Panc1 (cell line): ENCODE results near the gene TANC1. TPM values are rescaled to one million over a fixed set of nuclear protein-coding genes. Genes with fewer than 3 reads are reported as not detected.
A peak's percentile ranks its signal among the peaks of the same experiment; 100 is the strongest.

ENCODE experiments used
- ATAC-seq: fragments of 200-7000 bp; cut with Tn5 transposase; 2 replicates; pipeline ENCODE4 v1.9.1; 2020; ENCODE audit warnings: mild to moderate bottlenecking, moderate library complexity
- BruUV-seq: library from RNA; stranded (reverse); fragments of 400-500 nt; replicated peaks from 2 replicates; lab custom pipeline; 2021; lab: Mats Ljungman, UMichigan
- CTCF ChIA-PET: fragments of 300-600 bp; sonication (Branson Sonifier 250); formaldehyde crosslinking; loops from one replicate; lab custom pipeline; 2022; ENCODE audit warnings: antibody characterized with exemption; lab: Charles Lee
- POLR2A ChIA-PET: fragments of 300-600 bp; sonication (Branson Sonifier 250); formaldehyde crosslinking; loops from one replicate; lab custom pipeline; 2022; ENCODE audit warnings: antibody characterized with exemption; lab: Charles Lee
- DNase-seq: peaks from one replicate; pipeline ENCODE4 v3.0.0-alpha.2; 2010; ENCODE audit warnings: low read depth, low spot score
- H3K27ac ChIP-seq: 2 replicates; pipeline ENCODE4 v1.5.1; 2011; ENCODE audit warnings: mild to moderate bottlenecking, low read length, inconsistent platforms
- H3K27me3 ChIP-seq: fragments of 200-500 bp; sonication (Bioruptor generic); 2 replicates; pipeline ENCODE4 v1.6.0; 2014; ENCODE audit warnings: low read length, inconsistent platforms; ENCODE audit not compliant: control insufficient read depth, insufficient read depth
- H3K36me3 ChIP-seq: fragments of 200-500 bp; sonication (Bioruptor generic); 2 replicates; pipeline ENCODE4 v1.5.1; 2014; ENCODE audit warnings: inconsistent platforms, mild to moderate bottlenecking, low read length, moderate library complexity; ENCODE audit not compliant: control insufficient read depth, insufficient read depth
- H3K4me1 ChIP-seq: 2 replicates; pipeline ENCODE4 v1.5.1; 2011; ENCODE audit warnings: inconsistent platforms, mild to moderate bottlenecking, low read length, moderate library complexity; ENCODE audit not compliant: control insufficient read depth, insufficient read depth
- H3K4me3 ChIP-seq, 2 experiments: 2 replicates each; pipeline ENCODE4 v1.5.1; 2011 to 2012; ENCODE audit warnings: low read depth in 2 of 2, low read length in 2 of 2, mild to moderate bottlenecking in 2 of 2, inconsistent platforms in 1 of 2, moderate library complexity in 1 of 2
- H3K9me3 ChIP-seq: fragments of 200-500 bp; sonication (Bioruptor generic); 2 replicates; pipeline ENCODE4 v1.5.1; 2014; ENCODE audit warnings: low read depth, mild to moderate bottlenecking, inconsistent platforms, low read length, moderate library complexity; ENCODE audit not compliant: control insufficient read depth, insufficient read depth
- POLR2AphosphoS5 ChIP-seq: IDR thresholded peaks from 2 replicates; pipeline ENCODE4 v1.6.1; 2012; ENCODE audit warnings: mild to moderate bottlenecking, low read depth, low read length, moderate library complexity
- SIN3A ChIP-seq: IDR thresholded peaks from 2 replicates; pipeline ENCODE4 v1.6.1; 2012; ENCODE audit warnings: low read depth, mild to moderate bottlenecking, low read length, moderate library complexity, borderline replicate concordance; ENCODE audit not compliant: insufficient read depth
- TCF7L2 ChIP-seq: IDR thresholded peaks from 2 replicates; pipeline ENCODE4 v1.6.1; 2011; ENCODE audit warnings: mild to moderate bottlenecking, low read depth, low read length, inconsistent platforms
- in situ Hi-C: cut with HindIII; loops from 2 replicates; pipeline ENCODE4 v1.10.0; 2016; ENCODE audit warnings: low sequenced_read_pairs, low pct_unique_long_range_greater_than_20kb
- intact Hi-C: fragments of 100-400 bp; cut with micrococcal nuclease; formaldehyde crosslinking; loops from one replicate; pipeline ENCODE4 v1.10.0; 2022; ENCODE audit not compliant: unreplicated experiment
- total RNA-seq: library from RNA; stranded (reverse); gene quantifications from one replicate; pipeline ENCODE4 v1.2.1, GENCODE V29; 2021; ENCODE audit not compliant: unreplicated experiment
- TF ChIP-seq, protein P1 (sequence below): fragments of 450-650 bp; IDR thresholded peaks from 2 replicates; pipeline ENCODE4 v1.5.1; 2017; ENCODE audit warnings: mild to moderate bottlenecking
- TF ChIP-seq, protein P2 (sequence below), 2 experiments: IDR thresholded peaks; 2 replicates each; pipeline ENCODE4 v1.6.1; 2011 to 2012; ENCODE audit warnings: low read depth in 2 of 2, control low read depth in 1 of 2, low read length in 1 of 2, mild to moderate bottlenecking in 1 of 2, moderate library complexity in 1 of 2; ENCODE audit not compliant: insufficient read depth in 1 of 2

TANC1 gene
- total RNA-seq, 1 experiment from 2014 or later = 44.3 TPM

DNA sequence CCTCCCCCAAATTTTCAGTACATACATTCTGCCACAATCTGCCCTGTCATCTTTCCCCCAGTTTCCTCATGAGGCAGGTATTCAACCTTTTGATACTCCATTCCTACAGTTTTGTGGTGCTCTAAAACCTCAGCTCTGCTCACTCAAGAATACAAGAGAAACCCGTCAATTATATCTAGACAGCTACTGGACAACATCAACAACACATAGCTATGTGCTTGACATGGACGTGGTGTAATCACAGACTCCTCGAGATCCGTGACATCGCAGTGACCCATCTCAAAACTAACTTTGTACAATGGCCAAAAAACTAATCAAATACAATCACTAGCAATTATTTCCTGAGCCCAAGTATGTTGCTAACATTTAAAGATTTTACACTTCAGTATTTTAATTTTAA is 294.5 kb downstream of the TANC1 start:
- POLR2A ChIA-PET = no interaction called here
- TSS peak; percentile 26 for BruUV-seq

DNA sequence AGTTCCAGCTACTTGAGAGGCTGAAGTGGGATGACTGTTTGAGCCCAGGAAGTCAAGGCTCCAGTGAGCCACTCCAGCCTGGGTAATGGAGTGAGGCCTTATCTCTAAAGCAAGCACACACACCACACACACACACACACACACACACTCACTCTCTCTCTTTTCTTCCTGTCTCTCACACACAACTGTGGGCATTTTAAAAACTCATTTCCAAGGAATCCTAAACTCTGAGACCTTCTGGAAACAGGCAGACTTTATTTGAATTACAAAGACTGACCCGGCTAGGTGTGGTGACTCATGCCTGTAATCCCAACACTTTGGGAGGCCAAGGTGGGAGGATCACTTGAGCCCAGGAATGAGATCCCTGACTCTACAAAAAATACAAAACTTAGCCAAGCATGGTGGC is 296.7 kb downstream of the TANC1 start:
- no peaks in the 10 kb centered on the region for H3K36me3 ChIP-seq
- ATAC-seq (no peak), DNase-seq (no peak)
- in situ Hi-C loops (no loop called here), intact Hi-C loops (no loop called here)
- H3K27ac ChIP-seq = no peak overlapping the region
- no TSS peak for BruUV-seq
- no peaks in the 10 kb centered on the region for H3K9me3 ChIP-seq
- CTCF ChIA-PET = no interaction called here
- no peaks in the 10 kb centered on the region for H3K27me3 ChIP-seq
- no peak for TF ChIP-seq TCF7L2
- no peak for TF ChIP-seq SIN3A
- TF ChIP-seq, protein P1, sequence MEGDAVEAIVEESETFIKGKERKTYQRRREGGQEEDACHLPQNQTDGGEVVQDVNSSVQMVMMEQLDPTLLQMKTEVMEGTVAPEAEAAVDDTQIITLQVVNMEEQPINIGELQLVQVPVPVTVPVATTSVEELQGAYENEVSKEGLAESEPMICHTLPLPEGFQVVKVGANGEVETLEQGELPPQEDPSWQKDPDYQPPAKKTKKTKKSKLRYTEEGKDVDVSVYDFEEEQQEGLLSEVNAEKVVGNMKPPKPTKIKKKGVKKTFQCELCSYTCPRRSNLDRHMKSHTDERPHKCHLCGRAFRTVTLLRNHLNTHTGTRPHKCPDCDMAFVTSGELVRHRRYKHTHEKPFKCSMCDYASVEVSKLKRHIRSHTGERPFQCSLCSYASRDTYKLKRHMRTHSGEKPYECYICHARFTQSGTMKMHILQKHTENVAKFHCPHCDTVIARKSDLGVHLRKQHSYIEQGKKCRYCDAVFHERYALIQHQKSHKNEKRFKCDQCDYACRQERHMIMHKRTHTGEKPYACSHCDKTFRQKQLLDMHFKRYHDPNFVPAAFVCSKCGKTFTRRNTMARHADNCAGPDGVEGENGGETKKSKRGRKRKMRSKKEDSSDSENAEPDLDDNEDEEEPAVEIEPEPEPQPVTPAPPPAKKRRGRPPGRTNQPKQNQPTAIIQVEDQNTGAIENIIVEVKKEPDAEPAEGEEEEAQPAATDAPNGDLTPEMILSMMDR = no peak
- TF ChIP-seq POLR2AphosphoS5 = no peak
- TF ChIP-seq, protein P2, sequence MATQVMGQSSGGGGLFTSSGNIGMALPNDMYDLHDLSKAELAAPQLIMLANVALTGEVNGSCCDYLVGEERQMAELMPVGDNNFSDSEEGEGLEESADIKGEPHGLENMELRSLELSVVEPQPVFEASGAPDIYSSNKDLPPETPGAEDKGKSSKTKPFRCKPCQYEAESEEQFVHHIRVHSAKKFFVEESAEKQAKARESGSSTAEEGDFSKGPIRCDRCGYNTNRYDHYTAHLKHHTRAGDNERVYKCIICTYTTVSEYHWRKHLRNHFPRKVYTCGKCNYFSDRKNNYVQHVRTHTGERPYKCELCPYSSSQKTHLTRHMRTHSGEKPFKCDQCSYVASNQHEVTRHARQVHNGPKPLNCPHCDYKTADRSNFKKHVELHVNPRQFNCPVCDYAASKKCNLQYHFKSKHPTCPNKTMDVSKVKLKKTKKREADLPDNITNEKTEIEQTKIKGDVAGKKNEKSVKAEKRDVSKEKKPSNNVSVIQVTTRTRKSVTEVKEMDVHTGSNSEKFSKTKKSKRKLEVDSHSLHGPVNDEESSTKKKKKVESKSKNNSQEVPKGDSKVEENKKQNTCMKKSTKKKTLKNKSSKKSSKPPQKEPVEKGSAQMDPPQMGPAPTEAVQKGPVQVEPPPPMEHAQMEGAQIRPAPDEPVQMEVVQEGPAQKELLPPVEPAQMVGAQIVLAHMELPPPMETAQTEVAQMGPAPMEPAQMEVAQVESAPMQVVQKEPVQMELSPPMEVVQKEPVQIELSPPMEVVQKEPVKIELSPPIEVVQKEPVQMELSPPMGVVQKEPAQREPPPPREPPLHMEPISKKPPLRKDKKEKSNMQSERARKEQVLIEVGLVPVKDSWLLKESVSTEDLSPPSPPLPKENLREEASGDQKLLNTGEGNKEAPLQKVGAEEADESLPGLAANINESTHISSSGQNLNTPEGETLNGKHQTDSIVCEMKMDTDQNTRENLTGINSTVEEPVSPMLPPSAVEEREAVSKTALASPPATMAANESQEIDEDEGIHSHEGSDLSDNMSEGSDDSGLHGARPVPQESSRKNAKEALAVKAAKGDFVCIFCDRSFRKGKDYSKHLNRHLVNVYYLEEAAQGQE (IDR thresholded peaks at IDR 0.05; ENCODE audit: insufficient read depth in 1 of 2, low read depth in 2 of 2, low read length in 1 of 2) = no peak
- POLR2A ChIA-PET = no interaction called here
- no peak overlapping the region for H3K4me3 ChIP-seq
- H3K4me1 ChIP-seq = no peaks in the 10 kb centered on the region

More for the DNA sequence above, 294.5 kb downstream of the TANC1 start:
- Histone ChIP-seq H3K27ac (no peak overlapping the region), H3K36me3 (no peaks in the 10 kb centered on the region; the same call in 1 of the 2 replicates), H3K9me3 (no peaks in the 10 kb centered on the region), H3K4me1 (no peaks in the 10 kb centered on the region), H3K27me3 (no peaks in the 10 kb centered on the region), H3K4me3 (no peak overlapping the region)
- intact Hi-C loops = no loop called here
- ATAC-seq (no peak), DNase-seq (no peak)
- CTCF ChIA-PET = no interaction called here
- in situ Hi-C loops = no loop called here
- TF ChIP-seq, protein P1 = no peak
- TF ChIP-seq SIN3A (no peak), POLR2AphosphoS5 (no peak), TCF7L2 (no peak)
